Activated naive CD8-positive, alpha-beta T cell treated with anti-CD3 and anti-CD28 coated beads, Interleukin-2, amount 50 U/mL, for 24 hours (primary cell): ENCODE results near the gene SUPT4H1.

Experiments used
- ATAC-seq: fragments of 150-1000 bp; cut with Tn5 transposase; one replicate; pipeline ENCODE4 v1.10.0; 2021
- DNase-seq: peaks from one replicate; pipeline ENCODE4 v3.0.0; 2021
- H3K27ac Mint-ChIP-seq: one replicate; pipeline ENCODE4 v1.8.0; 2021; ENCODE audit warnings: mild to moderate bottlenecking, mixed read lengths
- H3K27me3 Mint-ChIP-seq: one replicate; pipeline ENCODE4 v1.8.0; 2021; ENCODE audit warnings: mixed read lengths
- H3K36me3 Mint-ChIP-seq: one replicate; pipeline ENCODE4 v1.8.0; 2021; ENCODE audit warnings: low read depth, mixed read lengths
- H3K4me1 Mint-ChIP-seq: one replicate; pipeline ENCODE4 v1.8.0; 2021; ENCODE audit warnings: mixed read lengths
- H3K4me3 Mint-ChIP-seq: one replicate; pipeline ENCODE4 v1.8.0; 2021; ENCODE audit warnings: mild to moderate bottlenecking, moderate library complexity, mixed read lengths
- H3K9me3 Mint-ChIP-seq: one replicate; pipeline ENCODE4 v1.8.0; 2021; ENCODE audit warnings: mixed read lengths

The SUPT4H1 gene

DNA sequence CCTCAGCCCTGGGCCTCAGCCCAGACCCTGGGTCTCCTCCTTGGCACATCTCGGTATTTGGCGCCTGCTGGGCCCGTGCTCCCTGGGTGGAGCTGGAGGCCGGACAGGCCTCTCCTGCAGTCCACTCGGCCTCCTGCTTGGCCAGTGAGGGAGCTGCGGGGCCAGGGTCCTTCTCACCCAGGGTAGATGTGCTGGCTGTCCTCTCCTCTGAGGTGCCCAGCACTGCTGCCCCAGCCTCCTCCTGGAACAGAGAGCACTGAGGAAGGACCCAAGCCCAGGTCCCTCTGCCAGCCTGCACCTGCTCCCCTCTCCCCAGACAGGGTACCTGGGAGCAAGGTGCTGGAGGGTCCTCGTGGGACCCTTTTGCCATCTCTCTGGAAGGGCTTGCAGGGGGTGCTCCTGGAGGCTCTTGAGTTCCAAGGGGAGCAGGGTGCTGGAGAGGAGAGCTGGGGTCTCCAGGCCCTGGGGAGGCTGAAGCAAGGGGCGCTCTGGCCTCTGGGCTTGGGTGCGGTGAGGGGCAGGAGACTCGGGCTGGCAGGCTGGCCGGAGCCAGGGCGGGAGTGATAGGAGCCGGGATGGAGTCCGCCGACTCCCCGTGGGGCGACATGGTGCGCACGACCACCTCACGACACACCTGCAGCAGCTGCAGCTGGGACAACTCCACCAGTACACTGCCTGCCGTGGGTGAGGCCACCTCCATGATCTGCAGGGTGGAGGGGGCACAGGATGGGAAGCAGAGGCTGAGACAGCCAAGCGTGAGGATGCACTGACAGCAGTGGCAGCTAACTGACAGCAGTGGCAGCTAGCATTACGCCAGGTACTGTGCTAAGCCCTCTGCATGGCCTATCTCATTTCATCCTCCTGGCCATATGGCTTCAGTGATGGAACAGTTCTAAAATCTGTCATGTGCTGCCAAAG, 41.2 kb downstream of the SUPT4H1 start:
- Mint-ChIP-seq H3K27me3 (no peaks in the 10 kb centered on the region), H3K9me3 (no peaks in the 10 kb centered on the region), H3K27ac (no peak overlapping the region), H3K4me3 (no peak overlapping the region), H3K4me1 (no peaks in the 10 kb centered on the region), H3K36me3 (peaks cover 3% of the 10 kb centered on the region)
- ATAC-seq: no peak
- DNase-seq: no peak

DNA sequence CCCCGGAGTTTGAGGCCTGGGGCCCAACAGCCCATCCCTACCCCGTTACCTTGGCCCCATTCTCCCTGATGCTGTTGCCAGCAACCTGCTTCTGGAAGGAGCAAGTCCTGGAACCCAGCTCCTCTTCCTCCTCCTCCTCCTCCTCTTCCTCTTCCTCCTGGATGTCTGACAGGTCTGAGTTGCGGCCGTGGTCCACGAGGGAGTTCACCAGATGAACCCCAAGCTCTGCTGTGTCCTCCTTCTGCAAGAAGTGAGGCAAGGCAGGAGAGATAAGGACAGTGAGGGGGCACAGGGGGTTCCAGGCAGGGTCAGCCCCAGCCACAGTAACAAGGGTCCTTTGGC, 42.1 kb downstream of the SUPT4H1 start:
- H3K4me1 Mint-ChIP-seq: no peaks in the 10 kb centered on the region
- ATAC-seq: no peak
- no peak for DNase-seq
- H3K4me3 Mint-ChIP-seq: no peak overlapping the region
- H3K27ac Mint-ChIP-seq: no peak overlapping the region
- no peaks in the 10 kb centered on the region for H3K9me3 Mint-ChIP-seq
- H3K27me3 Mint-ChIP-seq: no peaks in the 10 kb centered on the region
- peaks cover 3% of the 10 kb centered on the region for H3K36me3 Mint-ChIP-seq

- H3K27me3 Mint-ChIP-seq: no peaks in the 10 kb centered on the region
- no peak overlapping the region for H3K27ac Mint-ChIP-seq
- H3K9me3 Mint-ChIP-seq: no peaks in the 10 kb centered on the region
- no peak for ATAC-seq
- H3K36me3 Mint-ChIP-seq: peaks cover 3% of the 10 kb centered on the region
- DNase-seq: no peak
- H3K4me3 Mint-ChIP-seq: no peak overlapping the region
- H3K4me1 Mint-ChIP-seq: no peaks in the 10 kb centered on the region
Observed at GRCh38 chr17:58308985-58309917, 42.8 kb downstream of the SUPT4H1 start.

- DNase-seq (no peak), ATAC-seq (no peak)
- Mint-ChIP-seq H3K27me3 (no peaks in the 10 kb centered on the region), H3K36me3 (peaks cover 3% of the 10 kb centered on the region), H3K4me1 (no peaks in the 10 kb centered on the region), H3K9me3 (no peaks in the 10 kb centered on the region), H3K4me3 (no peak overlapping the region), H3K27ac (no peak overlapping the region)
Observed at GRCh38 chr17:58308173-58308984, 43.6 kb downstream of the SUPT4H1 start.

- peaks cover 3% of the 10 kb centered on the region for H3K36me3 Mint-ChIP-seq
- no peak for ATAC-seq
- no peaks in the 10 kb centered on the region for H3K27me3 Mint-ChIP-seq
- no peak for DNase-seq
- no peaks in the 10 kb centered on the region for H3K9me3 Mint-ChIP-seq
- peak overlapping the region; percentile 19 for H3K27ac Mint-ChIP-seq
- H3K4me1 Mint-ChIP-seq: no peaks in the 10 kb centered on the region
- no peak overlapping the region for H3K4me3 Mint-ChIP-seq
Observed at GRCh38 chr17:58307468-58308172, 44.4 kb downstream of the SUPT4H1 start.

DNA sequence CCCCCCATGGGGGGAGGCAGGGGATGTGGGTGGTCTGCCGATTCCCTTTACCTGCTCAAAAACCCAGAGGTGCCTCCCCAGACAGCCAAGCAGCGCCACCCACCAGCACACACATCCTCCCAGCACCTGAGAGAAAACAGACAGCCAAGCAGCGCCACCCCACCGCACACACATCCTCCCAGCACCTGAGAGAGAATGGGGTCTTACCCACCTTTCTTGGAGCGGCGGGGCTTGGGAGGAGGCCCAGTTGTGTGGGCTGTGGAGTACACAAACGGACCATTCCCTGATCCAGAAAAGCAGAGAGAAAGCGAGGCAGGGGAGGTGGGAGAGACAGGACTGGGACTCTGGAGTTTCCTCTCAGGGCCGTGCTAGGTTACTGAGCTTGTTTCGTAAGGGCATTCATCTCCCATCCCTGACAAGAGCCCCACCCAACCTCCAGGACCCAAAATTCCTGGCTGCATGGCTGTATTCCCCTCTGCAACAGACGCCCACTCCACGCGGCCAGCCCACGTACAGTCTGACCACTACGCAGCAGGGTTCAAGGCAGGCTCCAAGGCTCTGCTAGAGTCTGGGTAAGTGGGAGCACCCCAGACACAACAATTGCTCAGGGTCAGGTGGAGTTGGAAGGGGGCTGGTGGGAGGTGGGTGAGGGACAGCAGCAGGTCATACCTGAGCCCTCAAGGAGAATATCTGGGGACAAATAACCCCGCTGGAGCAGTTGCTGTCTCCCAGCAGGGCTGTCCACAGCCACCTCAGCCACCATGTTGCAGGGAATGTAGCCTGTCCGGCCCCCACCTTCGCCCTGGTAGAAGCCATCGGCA, 45.7 kb downstream of the SUPT4H1 start:
- ATAC-seq: no peak
- Mint-ChIP-seq H3K9me3 (no peaks in the 10 kb centered on the region), H3K4me1 (no peaks in the 10 kb centered on the region), H3K27ac (no peak overlapping the region), H3K36me3 (peaks cover 3% of the 10 kb centered on the region), H3K27me3 (no peaks in the 10 kb centered on the region), H3K4me3 (no peak overlapping the region)
- DNase-seq: no peak

- H3K27me3 Mint-ChIP-seq: no peaks in the 10 kb centered on the region
- DNase-seq (no peak), ATAC-seq (no peak)
- H3K4me1 Mint-ChIP-seq: no peaks in the 10 kb centered on the region
- peaks cover 3% of the 10 kb centered on the region for H3K36me3 Mint-ChIP-seq
- H3K9me3 Mint-ChIP-seq: no peaks in the 10 kb centered on the region
- H3K4me3 Mint-ChIP-seq: no peak overlapping the region
- H3K27ac Mint-ChIP-seq: no peak overlapping the region
Observed at GRCh38 chr17:58305626-58306025, 46.4 kb downstream of the SUPT4H1 start.

DNA sequence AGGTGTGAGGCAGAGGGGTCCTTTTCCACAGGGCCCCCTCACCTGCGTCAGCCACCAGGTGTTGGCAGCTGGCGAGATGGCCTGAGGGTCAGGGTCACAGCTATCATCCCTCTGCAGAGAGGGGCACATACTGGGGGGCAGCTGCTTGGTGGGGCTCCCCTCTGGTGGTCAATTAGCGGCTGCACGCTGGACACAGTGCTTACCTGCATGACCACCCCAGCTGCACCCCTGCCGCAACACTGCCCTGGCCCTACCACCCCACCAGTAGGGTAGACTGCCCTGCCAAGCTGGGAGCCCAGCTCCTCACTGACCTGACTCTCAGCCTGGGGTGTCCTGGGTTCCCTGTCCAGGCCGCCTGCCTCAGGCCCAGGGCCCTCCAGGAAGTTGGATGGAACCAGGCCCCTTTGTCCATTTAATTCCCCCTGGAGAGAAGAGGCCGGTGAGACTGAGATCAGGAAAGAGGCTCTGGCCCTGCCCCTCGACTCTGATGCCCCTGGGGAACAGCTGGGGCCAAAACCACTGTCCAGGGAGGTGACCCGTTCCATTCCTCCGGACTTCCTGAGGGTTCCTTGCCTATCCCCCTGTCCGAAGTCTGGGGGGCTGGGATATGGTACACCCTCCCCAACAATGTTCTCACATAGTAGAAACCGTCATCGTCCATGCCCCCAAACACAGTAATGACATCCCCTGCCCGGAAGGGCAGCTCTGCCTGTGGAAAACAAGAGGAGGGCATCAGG, 47.1 kb downstream of the SUPT4H1 start:
- H3K36me3 Mint-ChIP-seq: peaks cover 3% of the 10 kb centered on the region
- H3K27ac Mint-ChIP-seq: no peak overlapping the region
- no peaks in the 10 kb centered on the region for H3K9me3 Mint-ChIP-seq

DNA sequence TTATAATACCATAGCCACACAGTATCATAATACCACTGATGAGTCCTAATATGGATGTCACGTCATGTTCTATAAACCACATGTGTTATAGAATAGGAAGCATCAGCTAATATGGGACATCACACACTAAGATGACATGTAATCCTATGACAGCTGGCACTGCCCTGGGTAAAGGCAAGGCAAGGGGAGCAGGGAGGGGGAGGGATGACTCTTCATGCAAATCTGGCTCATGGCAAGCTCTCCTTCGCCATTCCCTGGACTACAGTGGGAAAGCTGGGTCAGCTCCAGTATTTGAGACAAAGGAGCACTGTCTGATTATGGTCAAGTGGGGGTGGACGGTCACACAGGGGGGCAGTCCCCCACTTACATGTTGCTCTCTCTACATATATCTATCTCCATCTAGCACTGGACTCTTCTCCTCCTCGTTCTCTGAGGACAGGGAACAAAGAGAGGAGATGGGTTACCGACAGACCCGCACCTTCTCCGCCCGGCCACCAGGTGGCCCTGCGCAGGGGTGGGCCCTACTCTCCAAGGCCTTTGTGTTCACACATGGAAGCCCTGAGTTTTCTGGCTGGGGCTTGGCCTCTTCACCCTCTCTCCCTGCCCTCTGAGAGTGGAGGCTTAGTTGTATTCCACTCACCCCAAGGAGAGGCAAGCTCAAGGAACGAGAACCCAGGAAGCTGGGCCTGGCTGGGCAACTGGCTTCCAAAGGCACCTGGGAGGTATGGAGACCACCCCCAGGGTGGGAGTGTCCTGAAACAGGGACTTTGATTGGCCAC, 47.8 kb downstream of the SUPT4H1 start:
- peak; percentile 78 for ATAC-seq
- no peaks in the 10 kb centered on the region for H3K4me1 Mint-ChIP-seq
- H3K27ac Mint-ChIP-seq: no peak overlapping the region
- H3K27me3 Mint-ChIP-seq: no peaks in the 10 kb centered on the region
- no peak overlapping the region for H3K4me3 Mint-ChIP-seq
- no peaks in the 10 kb centered on the region for H3K9me3 Mint-ChIP-seq
- DNase-seq: peak; percentile 64
- peaks cover 2% of the 10 kb centered on the region for H3K36me3 Mint-ChIP-seq

More for the DNA sequence above, 47.1 kb downstream of the SUPT4H1 start:
- Mint-ChIP-seq H3K27me3 (no peaks in the 10 kb centered on the region), H3K4me3 (no peak overlapping the region), H3K4me1 (no peaks in the 10 kb centered on the region)
- DNase-seq (no peak), ATAC-seq (no peak)

GRCh38 chr17:58302919-58303585, 48.9 kb downstream of the SUPT4H1 start:
- Mint-ChIP-seq H3K27ac (no peak overlapping the region), H3K9me3 (no peaks in the 10 kb centered on the region), H3K27me3 (no peaks in the 10 kb centered on the region), H3K36me3 (no peaks in the 10 kb centered on the region), H3K4me3 (no peak overlapping the region), H3K4me1 (no peaks in the 10 kb centered on the region)
- DNase-seq (no peak), ATAC-seq (no peak)

DNA sequence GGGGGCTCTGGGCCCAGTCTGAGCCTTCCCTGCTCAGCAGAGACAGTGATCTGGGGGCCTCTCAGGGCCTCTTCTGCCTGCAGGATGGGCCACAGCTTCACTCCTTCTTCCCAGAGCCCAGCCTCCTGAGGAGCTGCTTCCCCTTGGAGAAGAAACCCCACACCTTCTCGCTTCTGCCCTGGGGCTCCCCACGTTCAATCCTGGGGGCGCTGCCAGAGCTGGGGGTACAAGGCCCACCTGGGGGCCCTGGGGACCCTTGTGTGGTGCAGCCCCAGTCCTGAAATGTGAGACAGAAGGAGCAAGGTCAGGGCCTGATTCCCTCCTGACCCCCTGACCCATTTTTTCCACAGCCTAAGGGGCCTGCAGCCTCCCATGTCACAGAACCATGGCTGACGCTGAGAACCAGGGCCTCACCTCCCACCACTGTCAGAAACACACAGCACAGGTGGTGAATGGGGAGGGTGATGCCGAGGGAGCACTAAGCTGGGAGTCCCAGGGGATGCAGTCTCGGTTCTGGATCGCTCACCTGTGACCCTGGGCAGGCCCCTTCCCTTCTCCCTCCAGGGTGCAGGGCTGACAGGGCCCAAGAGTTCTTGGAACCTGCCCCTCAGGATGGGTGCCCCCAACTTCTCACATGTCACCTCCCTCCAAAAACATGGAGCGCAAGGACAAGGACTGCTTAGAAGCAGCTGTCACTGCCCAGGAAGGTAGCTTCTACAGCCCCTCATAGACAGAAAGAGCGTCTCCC, 49.7 kb downstream of the SUPT4H1 start:
- H3K27ac Mint-ChIP-seq: no peak overlapping the region
- DNase-seq: no peak
- no peaks in the 10 kb centered on the region for H3K36me3 Mint-ChIP-seq
- ATAC-seq: no peak
- no peaks in the 10 kb centered on the region for H3K9me3 Mint-ChIP-seq
- H3K27me3 Mint-ChIP-seq: no peaks in the 10 kb centered on the region
- H3K4me1 Mint-ChIP-seq: no peaks in the 10 kb centered on the region
- no peak overlapping the region for H3K4me3 Mint-ChIP-seq
